Activated T-helper 17 cell treated with anti-CD3 and anti-CD28 coated beads, Interleukin-2, amount 50 U/mL, for 72 hours (primary cell): ENCODE measurements around the gene TRIM49. TPM values are rescaled to one million over a fixed set of nuclear protein-coding genes. Genes with fewer than 3 reads are reported as not detected.
"Not testable (repeated sequence)": the region's sequence is repeated elsewhere in the genome, so short reads cannot be mapped to it uniquely, and the experiment has no call there.

Source experiments
- ATAC-seq: fragments of 150-1000 bp; cut with Tn5 transposase; replicated peaks from 2 replicates; pipeline ENCODE4 v1.10.0; 2021; ENCODE audit warnings: mild to moderate bottlenecking, moderate library complexity
- H3K27ac Mint-ChIP-seq: one replicate; pipeline ENCODE4 v1.8.0; 2022; ENCODE audit warnings: mixed read lengths
- H3K27me3 Mint-ChIP-seq: one replicate; pipeline ENCODE4 v1.8.0; 2022; ENCODE audit warnings: mixed read lengths
- H3K36me3 Mint-ChIP-seq: one replicate; pipeline ENCODE4 v1.8.0; 2022; ENCODE audit warnings: low read depth, mild to moderate bottlenecking, mixed read lengths
- H3K4me1 Mint-ChIP-seq: one replicate; pipeline ENCODE4 v1.8.0; 2022; ENCODE audit warnings: mixed read lengths
- H3K4me3 Mint-ChIP-seq: one replicate; pipeline ENCODE4 v1.8.0; 2022; ENCODE audit warnings: mild to moderate bottlenecking, mixed read lengths
- H3K9me3 Mint-ChIP-seq: one replicate; pipeline ENCODE4 v1.8.0; 2022; ENCODE audit warnings: mixed read lengths
- total RNA-seq, 2 donors: library from RNA; stranded (reverse); gene quantifications; one replicate each; pipeline ENCODE4 v1.2.3, GENCODE V29; 2022

Gene TRIM49, protein sequence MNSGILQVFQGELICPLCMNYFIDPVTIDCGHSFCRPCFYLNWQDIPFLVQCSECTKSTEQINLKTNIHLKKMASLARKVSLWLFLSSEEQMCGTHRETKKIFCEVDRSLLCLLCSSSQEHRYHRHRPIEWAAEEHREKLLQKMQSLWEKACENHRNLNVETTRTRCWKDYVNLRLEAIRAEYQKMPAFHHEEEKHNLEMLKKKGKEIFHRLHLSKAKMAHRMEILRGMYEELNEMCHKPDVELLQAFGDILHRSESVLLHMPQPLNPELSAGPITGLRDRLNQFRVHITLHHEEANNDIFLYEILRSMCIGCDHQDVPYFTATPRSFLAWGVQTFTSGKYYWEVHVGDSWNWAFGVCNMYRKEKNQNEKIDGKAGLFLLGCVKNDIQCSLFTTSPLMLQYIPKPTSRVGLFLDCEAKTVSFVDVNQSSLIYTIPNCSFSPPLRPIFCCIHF
- total RNA-seq, result not detected

DNA sequence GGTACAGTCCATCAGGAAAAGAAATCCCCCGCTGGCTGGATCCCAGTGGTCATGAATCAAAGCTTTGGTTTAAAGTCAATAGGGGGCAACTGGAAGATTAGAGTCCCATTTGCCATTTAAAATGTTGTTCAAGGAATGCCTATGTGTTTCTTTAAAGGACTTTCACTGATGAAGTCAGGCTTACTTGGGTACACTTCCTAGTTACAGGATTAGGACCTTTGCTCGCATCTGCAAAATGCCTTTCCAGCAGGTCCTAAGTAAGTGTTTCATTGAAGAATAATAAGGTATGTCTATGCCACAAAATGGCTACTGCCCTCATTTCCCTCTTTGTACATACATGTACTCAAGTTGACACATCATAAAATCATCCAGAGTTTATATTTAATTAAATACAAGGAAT, at the start of gene TRIM49:
TSS of gene TRIM49 (minus strand) at position 101 of the 400 bp plus-strand sequence. CDS start 4,106 bp downstream, outside the sequence.
- H3K4me1 Mint-ChIP-seq, H3K27ac Mint-ChIP-seq, H3K36me3 Mint-ChIP-seq, H3K27me3 Mint-ChIP-seq, H3K4me3 Mint-ChIP-seq, ATAC-seq, H3K9me3 Mint-ChIP-seq: not testable (repeated sequence)

DNA sequence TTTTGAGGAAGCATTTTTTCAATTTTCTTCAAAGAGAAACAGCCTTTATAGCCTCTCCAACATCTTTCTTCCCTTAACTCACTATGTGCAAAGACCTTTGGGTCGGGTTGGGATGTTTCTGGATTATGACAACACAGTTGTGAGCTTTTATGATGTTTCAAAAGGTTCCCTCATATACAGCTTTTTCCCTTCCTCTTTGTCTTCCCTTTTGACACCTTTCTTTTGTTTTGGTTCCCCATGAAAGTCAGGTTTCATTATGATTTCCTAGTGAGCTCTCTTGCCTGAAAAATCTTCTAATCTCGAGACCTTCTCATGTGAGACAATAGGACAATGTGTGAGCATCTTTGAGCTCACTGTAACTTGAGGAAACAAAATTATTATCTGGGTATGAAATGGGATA, 18.3 kb upstream of the TRIM49 start:
- not testable (repeated sequence) for H3K9me3 Mint-ChIP-seq, H3K27ac Mint-ChIP-seq, H3K36me3 Mint-ChIP-seq, H3K4me1 Mint-ChIP-seq, H3K4me3 Mint-ChIP-seq, H3K27me3 Mint-ChIP-seq, ATAC-seq

DNA sequence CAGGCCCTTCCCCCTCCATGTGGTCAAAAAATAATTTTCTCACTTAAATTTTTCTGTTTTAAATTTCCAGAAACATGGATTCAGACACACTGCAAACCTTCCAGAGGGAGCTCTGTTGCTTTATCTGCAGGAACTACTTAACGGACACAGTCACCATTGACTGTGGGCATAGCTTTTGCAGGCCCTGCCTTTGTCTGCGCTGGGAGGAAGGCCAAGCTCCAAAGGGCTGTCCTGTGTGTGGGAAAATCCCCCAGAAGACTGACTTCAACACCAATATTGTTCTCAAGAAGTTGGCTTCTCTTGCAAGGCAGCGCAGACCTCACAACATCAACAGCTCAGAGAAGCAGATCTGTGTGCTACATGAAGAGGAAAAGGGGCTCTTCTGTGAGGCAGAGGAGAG, 11.6 kb upstream of the TRIM49 start:
- not testable (repeated sequence) for H3K36me3 Mint-ChIP-seq

DNA sequence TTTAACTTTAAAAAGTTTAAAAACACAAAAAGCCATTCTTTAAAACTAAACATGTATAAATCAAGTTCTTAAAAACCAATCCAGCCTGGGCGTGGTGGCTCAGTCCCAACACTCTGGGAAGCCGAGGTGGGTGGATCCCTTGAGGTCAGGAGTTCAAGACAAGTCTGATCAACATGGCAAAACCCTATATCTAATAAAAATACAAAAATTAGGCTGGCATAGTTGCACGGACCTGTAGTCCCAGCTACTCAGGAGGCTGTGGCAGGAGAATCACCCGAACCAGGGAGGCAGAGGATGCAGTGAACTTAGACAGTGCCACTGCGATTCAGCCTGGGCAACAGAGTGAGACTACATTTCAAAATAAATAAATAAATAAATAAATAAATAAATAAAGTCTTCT, 5.2 kb upstream of the TRIM49 start:
- not testable (repeated sequence) for H3K36me3 Mint-ChIP-seq, H3K4me1 Mint-ChIP-seq, H3K27ac Mint-ChIP-seq, ATAC-seq, H3K9me3 Mint-ChIP-seq, H3K4me3 Mint-ChIP-seq, H3K27me3 Mint-ChIP-seq

More for the DNA sequence above, 11.6 kb upstream of the TRIM49 start:
- H3K27ac Mint-ChIP-seq, H3K27me3 Mint-ChIP-seq, H3K9me3 Mint-ChIP-seq, H3K4me3 Mint-ChIP-seq, H3K4me1 Mint-ChIP-seq, ATAC-seq: not testable (repeated sequence)

DNA sequence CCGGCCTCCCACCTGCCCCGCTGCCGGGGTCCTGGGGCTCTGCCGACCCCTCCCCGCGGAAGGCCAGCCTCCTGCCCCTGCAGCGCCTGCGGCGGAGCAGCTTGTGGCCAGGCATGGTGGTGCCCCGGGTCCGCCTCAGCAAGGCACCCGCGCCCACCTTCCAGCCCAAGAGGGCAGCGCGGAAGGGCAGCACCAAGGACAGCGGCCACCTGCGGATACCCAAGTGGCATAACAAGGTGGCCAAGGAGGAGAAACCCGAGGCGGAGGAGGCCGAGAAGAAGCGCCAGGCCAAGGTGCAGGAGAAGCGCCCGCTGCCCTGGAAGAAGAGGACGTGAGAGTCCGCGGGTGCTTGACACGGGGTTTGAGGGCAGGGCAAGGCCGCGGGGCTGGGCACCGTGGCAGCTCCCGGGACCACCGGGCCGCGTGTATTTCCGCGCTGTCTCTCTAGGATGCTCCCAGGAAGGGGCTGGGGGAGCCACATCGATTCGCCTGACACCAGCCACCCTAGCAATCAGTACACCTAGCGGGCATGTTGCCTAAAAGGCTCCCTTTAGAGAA, 20.8 kb downstream of the TRIM49 start:
- not testable (repeated sequence) for H3K36me3 Mint-ChIP-seq, ATAC-seq, H3K27me3 Mint-ChIP-seq, H3K4me1 Mint-ChIP-seq, H3K4me3 Mint-ChIP-seq, H3K9me3 Mint-ChIP-seq, H3K27ac Mint-ChIP-seq

DNA sequence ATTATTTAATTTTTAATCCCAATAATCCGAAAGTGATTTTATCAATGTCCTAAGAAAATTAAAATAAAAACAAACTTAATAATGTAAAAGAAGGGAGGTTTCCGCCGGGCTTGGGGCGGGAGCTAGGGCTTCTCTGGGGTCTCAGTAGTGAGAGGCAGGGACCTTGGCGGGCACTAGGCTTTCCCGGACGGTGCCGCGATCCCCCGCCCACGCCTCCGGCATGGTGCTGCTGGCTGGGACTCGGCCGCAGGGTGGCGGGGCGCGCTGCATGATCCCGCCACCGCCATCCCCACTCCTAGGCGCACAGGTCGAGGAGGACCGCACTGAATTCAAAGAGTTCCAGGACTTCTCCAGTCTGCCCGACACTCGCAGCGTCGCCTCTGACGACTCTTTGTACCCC, 22.6 kb downstream of the TRIM49 start:
- not testable (repeated sequence) for H3K4me3 Mint-ChIP-seq, H3K36me3 Mint-ChIP-seq, H3K27me3 Mint-ChIP-seq, H3K4me1 Mint-ChIP-seq, H3K9me3 Mint-ChIP-seq, ATAC-seq, H3K27ac Mint-ChIP-seq

DNA sequence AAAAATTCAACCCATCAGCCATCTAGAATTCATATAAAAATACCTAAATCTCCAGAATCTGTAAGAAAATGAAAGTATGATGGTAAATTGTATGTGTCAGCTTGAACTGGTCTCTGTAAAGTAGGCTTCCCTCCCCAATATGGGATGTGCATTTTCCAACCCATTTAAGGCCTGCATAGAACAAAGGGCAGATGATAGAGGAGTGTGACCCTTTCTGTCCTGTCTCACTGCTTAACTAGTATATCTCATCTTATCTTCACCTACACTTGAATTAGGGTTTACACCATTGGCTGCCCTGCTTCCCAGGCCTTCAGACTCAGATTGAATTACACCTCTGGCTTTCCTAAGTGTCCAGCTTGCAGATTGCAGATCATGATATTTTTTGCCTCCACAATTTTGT, 57.6 kb downstream of the TRIM49 start:
- H3K4me1 Mint-ChIP-seq, H3K9me3 Mint-ChIP-seq, H3K27ac Mint-ChIP-seq, ATAC-seq, H3K36me3 Mint-ChIP-seq, H3K27me3 Mint-ChIP-seq, H3K4me3 Mint-ChIP-seq: not testable (repeated sequence)

Other genes starting within 250 kb of the TRIM49 start
- gene TRIM77, start 98.3 kb downstream of the TRIM49 start, total RNA-seq, result not detected
- gene TRIM64B, start 69.9 kb upstream of the TRIM49 start, total RNA-seq, result not detected
- not detected for gene TRIM49D1, start 113.7 kb upstream of the TRIM49 start, total RNA-seq
- not detected for gene TRIM49D2, start 115.5 kb upstream of the TRIM49 start, total RNA-seq
- not detected for gene TRIM64, start 157.5 kb upstream of the TRIM49 start, total RNA-seq
- not detected for gene TRIM49C, start 222.5 kb upstream of the TRIM49 start, total RNA-seq